Activated naive CD4-positive, alpha-beta T cell treated with anti-CD3 and anti-CD28 coated beads, Interleukin-2, amount 50 U/mL, for 72 hours (primary cell): ENCODE results near the gene VEGFB. TPM values are rescaled to one million over a fixed set of nuclear protein-coding genes. Genes with fewer than 3 reads are reported as not detected.
"Not testable (repeated sequence)": the region's sequence is repeated elsewhere in the genome, so short reads cannot be mapped to it uniquely, and the experiment has no call there.

ENCODE experiments used
- ATAC-seq, 2 donors: fragments of 150-1000 bp; cut with Tn5 transposase; 2 replicates each; pipeline ENCODE4 v1.10.0; 2021; ENCODE audit warnings: mild to moderate bottlenecking in 2 of 2, moderate library complexity in 2 of 2
- DNase-seq, 2 donors: peaks; one replicate each; pipeline ENCODE4 v3.0.0; 2021 to 2022; ENCODE audit warnings: low spot score in 2 of 2
- H3K27ac Mint-ChIP-seq, 2 donors: one replicate each; pipeline ENCODE4 v1.8.0; 2022; ENCODE audit warnings: mild to moderate bottlenecking in 2 of 2, mixed read lengths in 2 of 2
- H3K36me3 Mint-ChIP-seq, 2 donors: one replicate each; pipeline ENCODE4 v1.8.0; 2022; ENCODE audit warnings: mixed read lengths in 2 of 2
- H3K9me3 Mint-ChIP-seq, 2 donors: one replicate each; pipeline ENCODE4 v1.8.0; 2022; ENCODE audit warnings: mixed read lengths in 2 of 2
- total RNA-seq, 2 donors: library from RNA; stranded (reverse); gene quantifications; one replicate each; pipeline ENCODE4 v1.2.3, GENCODE V29; 2022

The VEGFB gene
- total RNA-seq, 2 donors from 2014 or later = 57.6 to 119 TPM

DNA sequence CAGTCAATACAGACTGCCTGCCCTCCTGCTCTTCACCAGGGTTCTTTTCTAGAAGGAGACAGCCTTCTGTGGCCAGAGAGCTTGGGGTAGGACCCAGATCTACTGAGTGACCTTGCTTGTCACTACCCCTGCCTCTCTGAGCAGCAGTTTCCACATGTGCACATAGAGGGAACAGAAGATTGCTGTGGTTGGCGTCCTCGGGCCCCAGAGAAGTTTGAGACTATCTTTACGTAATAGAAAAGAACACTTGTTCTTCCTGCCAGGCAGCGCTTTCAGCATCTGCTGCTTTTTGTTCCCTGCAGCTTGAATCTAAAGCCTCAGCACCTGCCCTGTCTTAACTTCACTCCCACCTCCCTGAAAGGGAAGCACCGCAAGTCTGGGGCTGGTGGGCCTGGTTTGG lies 4.6 kb downstream of the VEGFB start:
- DNase-seq (no peak), ATAC-seq (no peak)
- Mint-ChIP-seq H3K36me3 (peaks cover 5 to 10% of the 10 kb centered on the region in 2 donors), H3K9me3 (no peaks in the 10 kb centered on the region), H3K27ac (peak overlapping the region in 1 of 2 donors; percentile 96)

DNA sequence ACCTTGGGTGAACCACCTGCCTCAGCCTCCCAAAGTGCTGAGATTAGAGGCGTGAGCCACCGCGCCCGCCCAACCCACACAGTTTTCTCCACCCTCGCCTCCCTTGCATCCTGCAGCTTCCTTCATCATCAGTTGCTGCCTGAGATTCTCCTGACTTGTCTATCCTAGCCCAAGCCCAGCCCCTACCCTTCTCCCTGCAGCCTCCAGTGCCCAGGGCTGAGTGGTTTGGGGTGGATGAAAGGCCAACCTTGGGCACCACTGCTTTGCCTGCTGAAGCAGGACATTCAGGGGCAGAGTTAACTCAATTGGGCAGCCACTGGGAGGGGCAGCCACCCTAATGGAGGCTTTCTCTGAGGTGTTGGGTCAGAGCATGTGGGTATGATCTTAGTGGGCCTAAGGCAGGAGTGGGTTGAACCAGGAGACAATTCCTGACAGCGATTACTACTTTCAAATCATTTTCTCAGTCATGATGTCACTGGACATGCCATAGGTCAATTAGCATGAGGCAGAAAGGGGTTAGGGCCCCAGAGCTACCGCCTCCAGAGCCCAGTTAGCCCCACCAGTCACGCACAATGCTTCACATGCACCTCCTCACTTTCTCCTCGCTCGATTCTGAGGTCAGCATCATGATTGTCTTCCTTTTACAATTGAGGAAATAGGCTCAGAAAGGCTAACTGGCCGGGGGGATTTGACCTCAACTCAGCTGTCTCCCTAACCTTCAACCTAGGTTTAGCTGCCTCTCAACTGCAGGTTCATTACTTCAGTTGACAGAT lies 5.5 kb downstream of the VEGFB start:
- no peak for ATAC-seq
- no peak for DNase-seq
- Mint-ChIP-seq H3K27ac (peak overlapping the region; percentile 96 to 97), H3K9me3 (no peaks in the 10 kb centered on the region), H3K36me3 (peaks cover 5 to 10% of the 10 kb centered on the region in 2 donors)

DNA sequence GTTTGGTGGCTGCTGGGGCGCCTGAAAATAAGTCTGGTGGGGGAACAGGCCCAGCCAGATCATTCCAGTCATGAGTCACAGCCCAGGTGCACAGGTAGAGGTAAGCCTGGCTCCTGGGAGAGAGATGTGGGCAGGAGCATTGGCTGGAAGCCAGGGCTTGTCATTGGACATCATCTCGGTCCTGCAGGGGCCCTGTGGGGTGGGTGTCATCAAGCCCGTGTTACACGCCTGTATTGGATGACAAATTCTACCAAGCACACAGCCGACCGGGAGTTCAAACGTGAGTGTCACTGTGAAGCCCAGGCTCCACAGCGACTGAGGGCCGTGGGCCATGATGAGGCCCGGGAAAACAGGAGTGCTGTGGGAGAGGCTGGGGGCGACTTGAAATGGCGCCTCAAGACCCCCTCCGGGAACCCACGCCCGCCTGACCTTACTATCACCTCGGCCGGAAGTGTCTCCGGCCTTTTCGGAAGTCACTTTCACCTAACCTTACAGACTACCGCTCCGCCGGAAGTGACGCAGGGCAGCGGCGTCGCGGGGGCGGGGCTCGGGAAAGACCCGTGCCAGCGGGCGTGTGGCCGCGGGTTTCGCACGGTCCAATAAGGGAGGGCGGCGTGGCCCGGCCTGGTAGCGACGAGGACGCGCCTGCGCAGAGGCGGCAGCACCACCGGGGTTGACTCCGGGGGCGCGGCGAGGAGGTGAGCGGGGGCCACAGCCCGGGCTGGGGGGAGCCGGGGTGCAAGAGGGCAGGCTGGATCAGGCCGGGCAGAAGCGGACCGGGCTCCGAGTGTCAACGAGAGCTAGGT lies 6.3 kb downstream of the VEGFB start, which contains the start of gene FKBP2:
Gene FKBP2, plus strand, starts transcription at position 661 of the 806 bp plus-strand sequence. CDS start 1,293 bp downstream, outside the sequence.
- peak within 1 kb of the TSS; percentile 96 to 97 for H3K27ac Mint-ChIP-seq
- ATAC-seq (peak; percentile 65 to 72), DNase-seq (peak; percentile 99)
- H3K36me3 Mint-ChIP-seq = peaks cover 6 to 11% of the 10 kb centered on the region in 2 donors
- no peaks in the 10 kb centered on the region for H3K9me3 Mint-ChIP-seq

DNA sequence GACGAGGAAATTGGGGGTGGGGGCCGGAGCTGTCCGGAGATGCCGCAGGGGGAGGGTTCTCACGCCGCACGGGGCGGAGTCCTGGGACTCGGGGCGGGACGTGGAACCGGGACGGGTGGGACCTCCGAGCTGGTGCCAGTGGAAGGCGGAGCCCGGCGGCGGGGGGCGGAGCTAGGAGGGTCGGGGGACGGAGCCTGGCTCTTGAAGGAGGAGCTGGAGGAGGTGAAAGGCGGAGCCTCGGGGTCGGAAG lies 6.8 kb downstream of the VEGFB start:
- H3K36me3 Mint-ChIP-seq = peaks cover 11 to 16% of the 10 kb centered on the region in 2 donors
- no peaks in the 10 kb centered on the region for H3K9me3 Mint-ChIP-seq
- H3K27ac Mint-ChIP-seq = peak overlapping the region; percentile 96 to 97
- ATAC-seq (peak; percentile 74 to 85), DNase-seq (peak; percentile 100)

DNA sequence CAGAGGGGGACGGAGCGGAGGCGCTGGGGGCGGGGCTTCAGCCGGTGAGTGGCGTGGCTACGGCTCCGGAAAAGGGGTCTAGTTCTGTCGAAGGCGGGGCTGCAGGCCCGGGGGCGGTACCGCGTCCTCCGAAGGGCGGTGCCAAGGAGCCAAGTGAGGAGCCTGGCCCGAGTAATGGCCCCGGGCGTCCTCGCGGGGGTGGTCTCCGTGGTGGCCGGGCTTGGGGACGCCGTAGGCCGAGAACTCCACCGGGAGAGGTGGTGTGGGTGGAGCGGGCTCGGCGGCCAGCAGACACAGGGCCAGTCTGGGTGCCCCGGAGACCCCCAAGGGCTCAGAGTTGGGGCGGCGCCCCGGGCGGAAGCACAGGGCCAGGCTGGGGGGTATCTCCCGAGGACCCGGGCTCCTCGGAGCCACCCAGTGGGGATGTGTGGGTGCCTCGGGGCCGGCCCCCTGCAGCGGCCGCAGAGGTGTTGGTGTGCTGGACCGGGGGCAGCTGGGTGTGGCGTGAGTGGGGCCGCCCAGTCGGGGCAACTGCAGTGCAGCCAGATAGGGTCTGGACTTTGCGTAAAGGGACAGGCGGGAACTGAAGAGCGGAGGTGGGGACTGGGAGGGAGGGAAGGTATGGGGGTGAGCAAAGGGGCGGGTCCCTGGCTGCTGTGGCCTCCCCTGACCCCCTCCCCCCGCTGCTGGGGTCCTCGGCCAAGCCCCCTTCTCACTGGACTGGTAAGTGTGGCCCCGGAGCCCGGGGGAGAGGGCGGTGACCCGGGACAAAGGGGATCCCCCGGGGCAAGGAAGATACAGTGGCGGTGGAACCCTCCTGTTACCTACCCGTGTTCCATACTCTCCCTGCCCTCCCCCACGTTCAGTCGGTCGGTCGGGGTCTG lies 7.3 kb downstream of the VEGFB start:
- H3K9me3 Mint-ChIP-seq = no peaks in the 10 kb centered on the region
- H3K27ac Mint-ChIP-seq = peak overlapping the region; percentile 96 to 97
- peak in 1 of 2 donors; percentile 40 for DNase-seq
- peaks cover 11 to 16% of the 10 kb centered on the region in 2 donors for H3K36me3 Mint-ChIP-seq
- peak; percentile 2 to 10 for ATAC-seq

DNA sequence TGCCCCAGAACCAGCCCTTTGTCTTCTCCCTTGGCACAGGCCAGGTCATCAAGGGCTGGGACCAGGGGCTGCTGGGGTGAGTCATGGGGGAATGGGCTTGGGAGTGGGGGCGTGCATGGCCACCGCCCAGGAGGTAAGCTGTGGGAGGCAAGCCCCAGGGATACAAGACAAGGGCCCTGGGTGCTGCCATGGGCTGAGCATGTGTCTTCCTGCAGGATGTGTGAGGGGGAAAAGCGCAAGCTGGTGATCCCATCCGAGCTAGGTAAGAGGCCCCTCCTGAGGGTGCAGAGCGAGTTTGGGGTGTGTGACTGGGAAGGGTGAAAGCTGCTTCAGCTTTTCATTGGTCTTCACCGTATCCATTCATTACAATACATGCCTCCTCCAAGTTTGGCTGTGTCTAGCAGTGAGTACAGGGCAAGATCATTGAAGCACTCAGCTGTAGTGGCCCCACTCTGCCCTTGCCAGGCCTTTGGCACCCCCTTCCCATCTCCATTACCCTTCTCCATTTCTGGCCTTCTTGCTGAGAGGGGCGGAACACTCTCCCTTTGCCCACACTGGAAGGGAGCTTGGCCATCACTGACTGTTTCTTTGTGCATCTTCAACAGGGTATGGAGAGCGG lies 9.0 kb downstream of the VEGFB start:
- Mint-ChIP-seq H3K9me3 (no peaks in the 10 kb centered on the region), H3K27ac (peak overlapping the region; percentile 32 to 60), H3K36me3 (peaks cover 11 to 16% of the 10 kb centered on the region in 2 donors)
- no peak for DNase-seq
- ATAC-seq = no peak

DNA sequence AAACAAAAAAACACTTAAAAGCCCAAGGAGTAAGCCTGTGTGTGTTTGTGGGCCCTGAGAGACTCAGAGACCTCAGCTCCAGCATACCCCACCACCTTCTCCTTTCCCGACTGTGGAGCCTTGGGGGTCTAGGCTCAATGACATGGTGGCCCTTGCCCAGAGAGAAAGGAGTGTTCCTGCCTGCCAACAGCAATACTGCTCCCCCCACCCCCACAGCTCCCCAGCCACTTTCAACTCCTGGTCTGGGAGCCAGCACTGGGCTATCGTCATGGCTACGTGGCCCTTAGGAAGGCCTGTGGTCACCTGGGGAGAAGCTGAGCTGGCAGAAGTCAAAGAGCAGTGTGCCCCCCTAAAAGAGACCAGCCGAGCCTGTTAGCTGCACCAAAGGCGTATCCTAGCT lies 9.7 kb downstream of the VEGFB start:
- Mint-ChIP-seq H3K27ac (peak overlapping the region; percentile 29 to 32), H3K9me3 (no peaks in the 10 kb centered on the region), H3K36me3 (peaks cover 11 to 16% of the 10 kb centered on the region in 2 donors)
- DNase-seq (no peak), ATAC-seq (no peak)

DNA sequence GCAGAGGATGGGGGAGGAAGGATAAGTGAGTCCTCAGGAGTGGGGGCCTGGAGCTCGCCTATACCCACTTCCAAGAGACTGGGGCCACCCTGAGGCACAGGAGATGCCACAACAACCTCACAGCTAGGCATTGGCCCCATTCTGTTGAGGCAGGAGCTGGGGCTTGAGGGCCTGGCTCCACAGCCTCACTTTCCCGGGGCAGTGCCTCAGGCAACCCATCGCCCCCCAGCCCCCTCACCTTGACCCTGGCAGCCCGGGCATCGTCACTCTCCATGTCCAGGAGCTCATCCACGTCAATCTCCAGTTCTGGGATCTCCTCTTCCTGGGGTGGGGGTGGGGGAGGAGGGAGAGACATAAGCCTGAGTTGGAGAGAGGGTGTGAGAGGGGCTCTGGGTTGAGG lies 10.6 kb downstream of the VEGFB start:
- peaks cover 11 to 16% of the 10 kb centered on the region in 2 donors for H3K36me3 Mint-ChIP-seq

DNA sequence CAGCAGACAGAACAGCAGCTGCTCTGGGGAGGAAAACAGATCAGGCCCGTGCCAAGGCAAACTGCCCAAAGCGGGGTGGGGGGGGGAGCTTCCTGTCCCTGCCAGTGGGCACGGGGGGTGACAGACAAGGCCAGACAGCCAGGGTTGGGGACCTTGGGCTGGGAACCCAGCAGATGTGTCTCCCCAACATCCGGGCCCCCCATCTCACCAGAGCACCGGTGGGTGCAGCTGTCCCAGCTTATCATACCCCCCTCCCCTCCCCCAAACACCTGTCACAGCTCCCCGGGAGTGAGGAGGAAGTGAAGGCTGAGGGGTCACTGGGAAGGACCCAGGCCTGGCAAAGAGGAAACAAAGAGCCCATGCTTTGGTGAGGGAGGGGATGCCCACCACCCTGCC lies 11.0 kb downstream of the VEGFB start:
- DNase-seq (no peak), ATAC-seq (no peak)
- H3K9me3 Mint-ChIP-seq = no peaks in the 10 kb centered on the region
- peak overlapping the region; percentile 91 to 93 for H3K27ac Mint-ChIP-seq
- H3K36me3 Mint-ChIP-seq = peaks cover 7 to 16% of the 10 kb centered on the region in 2 donors

More for the DNA sequence above, 10.6 kb downstream of the VEGFB start:
- H3K27ac Mint-ChIP-seq = peak overlapping the region in 1 of 2 donors; percentile 93
- no peak for DNase-seq
- no peak for ATAC-seq
- no peaks in the 10 kb centered on the region for H3K9me3 Mint-ChIP-seq

DNA sequence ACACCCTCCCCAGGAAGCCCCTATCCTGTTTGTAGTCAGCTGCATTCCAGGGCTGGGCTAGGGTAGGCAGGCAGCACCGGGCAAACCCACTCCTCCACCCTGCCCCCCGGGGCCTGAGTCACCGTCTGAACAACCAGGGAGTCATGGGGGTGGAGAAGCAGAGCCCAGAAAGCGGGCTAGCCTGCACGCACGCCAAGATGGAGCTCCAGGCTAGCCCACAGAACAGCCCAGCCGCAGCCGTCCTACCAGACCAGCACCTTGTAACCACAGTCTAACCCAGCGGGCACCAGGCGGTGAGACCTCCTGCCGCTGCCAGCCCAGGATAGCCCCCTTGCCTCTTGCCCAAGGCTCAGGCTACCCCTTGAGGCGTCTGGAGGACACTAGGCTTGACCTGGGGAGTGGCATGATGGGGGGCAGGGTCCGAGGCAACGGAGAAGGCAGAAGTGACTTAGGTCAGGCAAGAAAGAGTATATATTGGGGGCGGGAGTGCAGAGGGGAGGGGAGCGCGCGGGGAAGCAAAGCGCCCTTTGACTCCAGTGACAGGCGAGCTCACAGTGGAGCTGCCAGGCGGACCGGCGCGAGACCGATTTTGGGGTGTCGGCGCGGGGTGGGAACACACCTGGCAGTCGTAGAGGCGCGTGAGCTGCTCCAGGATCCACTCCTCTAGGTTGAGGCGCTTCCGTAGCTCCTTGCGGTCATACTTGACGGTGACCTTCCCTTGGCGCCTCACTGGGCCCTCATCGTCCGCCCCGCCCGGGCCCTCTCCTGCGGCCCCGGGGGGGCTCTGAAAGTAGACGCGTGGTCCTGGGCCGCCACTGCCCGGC lies 11.6 kb downstream of the VEGFB start:
- H3K27ac Mint-ChIP-seq = peak overlapping the region; percentile 91 to 93
- ATAC-seq (peak in 1 of 2 donors; percentile 55), DNase-seq (peak; percentile 72 to 87)
- peaks cover 6 to 16% of the 10 kb centered on the region in 2 donors for H3K36me3 Mint-ChIP-seq
- H3K9me3 Mint-ChIP-seq = no peaks in the 10 kb centered on the region

DNA sequence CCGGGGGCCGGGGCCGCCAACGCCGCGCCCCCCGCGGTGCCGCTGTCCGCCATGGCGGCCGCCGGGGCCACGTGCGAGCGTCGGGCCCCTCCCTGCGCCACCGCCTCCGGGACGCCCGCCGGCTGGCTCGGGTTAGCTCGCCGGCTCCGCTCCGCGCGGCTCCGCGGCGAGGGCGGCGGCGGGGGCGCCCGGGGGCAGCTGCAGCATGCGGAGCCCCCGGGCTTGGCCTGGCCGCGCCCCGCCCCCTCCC lies 12.2 kb downstream of the VEGFB start:
- H3K27ac Mint-ChIP-seq = peak overlapping the region in 1 of 2 donors; percentile 93
- DNase-seq, H3K9me3 Mint-ChIP-seq: not testable (repeated sequence)
- peaks cover 6 to 16% of the 10 kb centered on the region in 2 donors for H3K36me3 Mint-ChIP-seq
- peak; percentile 3 to 29 for ATAC-seq

DNA sequence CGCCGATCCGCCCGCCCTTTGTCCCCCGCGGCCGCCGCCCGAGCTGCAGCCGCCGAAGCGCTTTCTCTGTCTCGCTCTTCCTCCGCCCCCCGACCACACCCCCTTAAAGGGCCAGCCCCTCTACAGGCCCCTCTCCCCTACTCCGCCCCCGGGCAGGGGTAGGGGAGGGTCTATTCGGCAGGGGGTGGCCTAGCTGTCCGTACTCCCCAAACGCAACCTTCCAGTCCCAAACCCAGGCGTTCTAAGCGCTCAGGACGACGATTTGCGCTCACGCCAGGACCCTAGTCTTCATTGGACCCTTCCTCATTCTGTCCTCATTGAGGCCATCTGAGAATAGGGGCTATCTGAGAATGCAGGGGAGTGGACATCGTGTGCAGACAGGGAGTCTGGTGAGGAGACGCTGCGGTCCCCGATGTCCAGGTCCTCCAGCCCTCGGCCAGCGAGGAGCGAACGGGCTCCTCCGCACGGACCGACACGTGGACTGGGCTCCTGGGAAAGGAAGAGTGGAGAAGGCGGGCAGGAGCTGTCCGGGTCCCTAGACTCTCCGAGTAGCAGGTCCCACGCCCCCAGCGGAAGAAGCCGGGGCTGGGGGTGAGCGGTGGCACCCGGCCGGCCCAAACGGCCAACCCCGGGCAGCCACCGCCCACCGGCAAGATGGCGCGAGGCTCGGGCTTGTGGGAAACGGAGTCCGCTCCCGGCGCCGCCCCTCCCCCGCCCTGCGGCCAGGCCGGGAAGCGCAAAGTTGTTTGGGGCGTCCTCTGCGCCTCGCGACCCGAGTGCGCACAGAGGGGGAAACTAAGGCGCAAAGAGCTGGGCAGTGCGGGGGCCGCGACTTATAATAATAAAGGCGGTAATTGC lies 12.7 kb downstream of the VEGFB start, which contains the start of gene PPP1R14B:
Gene PPP1R14B, minus strand, starts transcription at position 73 of the 858 bp plus-strand sequence. CDS start 270 bp downstream, outside the sequence.
- Mint-ChIP-seq H3K9me3 (no peaks in the 10 kb centered on the region), H3K27ac (peak within 1 kb of the TSS; percentile 91 to 93), H3K36me3 (peaks cover 6 to 16% of the 10 kb centered on the region in 2 donors)
- DNase-seq = peak; percentile 74 to 82
- peak; percentile 39 to 73 for ATAC-seq

DNA sequence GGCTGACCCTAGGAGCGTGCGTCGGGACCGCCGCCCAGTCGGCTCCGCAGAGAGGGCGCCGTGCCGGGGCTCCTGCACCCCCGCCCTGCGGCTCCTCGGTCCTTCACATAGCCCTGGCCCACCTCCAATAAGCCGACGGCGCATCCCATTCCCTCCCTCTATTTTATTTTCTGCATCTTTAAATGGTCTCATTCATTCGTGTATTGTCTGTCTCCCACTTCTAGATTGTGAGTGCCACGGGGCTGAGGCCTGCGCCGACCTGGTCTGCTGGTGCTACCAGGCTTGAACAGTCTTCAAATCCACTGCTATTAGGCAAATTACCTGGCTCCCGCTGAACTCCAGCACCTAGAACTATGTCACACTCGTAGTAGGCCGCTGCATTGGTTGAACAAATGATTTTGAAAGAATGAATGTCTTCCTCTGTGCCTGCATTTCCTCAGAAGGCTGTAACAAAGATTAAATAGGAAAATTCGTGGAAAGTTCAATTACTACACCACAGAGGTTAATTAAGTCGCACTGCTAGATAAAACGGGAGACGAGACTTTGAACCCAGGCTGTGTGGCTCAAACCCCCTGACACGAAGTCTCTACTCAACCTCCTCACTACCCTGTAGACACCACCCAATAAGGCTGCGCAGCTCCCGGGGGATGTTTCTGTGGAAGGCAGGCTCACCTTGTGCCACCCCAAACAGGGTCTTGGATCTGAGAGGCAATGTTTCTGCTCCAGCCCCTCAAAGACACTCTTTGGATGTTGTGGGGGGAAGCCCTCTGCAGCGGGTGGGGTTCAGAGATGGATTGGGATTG lies 13.5 kb downstream of the VEGFB start:
- DNase-seq (no peak), ATAC-seq (no peak)
- Mint-ChIP-seq H3K36me3 (peaks cover 6 to 16% of the 10 kb centered on the region in 2 donors), H3K27ac (peak overlapping the region in 1 of 2 donors; percentile 65), H3K9me3 (no peaks in the 10 kb centered on the region)

DNA sequence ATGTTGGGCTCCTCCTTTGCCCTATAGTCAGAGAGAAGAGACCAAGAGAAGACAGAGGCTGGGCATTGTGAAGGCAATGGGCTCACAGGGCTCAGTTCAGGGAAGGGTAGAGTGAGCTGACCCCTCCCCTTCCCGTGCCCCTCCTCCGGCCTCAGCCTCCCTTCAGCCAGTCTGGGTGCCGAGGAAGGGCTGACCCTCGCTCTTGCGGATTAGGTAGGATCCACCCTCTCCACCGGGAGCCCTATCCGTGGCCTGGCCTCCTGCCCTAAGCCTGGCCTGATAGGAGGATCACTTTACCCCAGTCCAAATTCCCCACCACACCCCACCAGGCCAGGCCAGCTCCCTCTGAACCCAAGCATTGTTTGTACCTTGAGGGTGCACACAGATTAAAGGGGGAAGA lies 14.2 kb downstream of the VEGFB start:
- DNase-seq (no peak), ATAC-seq (no peak)
- Mint-ChIP-seq H3K9me3 (no peaks in the 10 kb centered on the region), H3K36me3 (peaks cover 6 to 9% of the 10 kb centered on the region in 2 donors), H3K27ac (no peak overlapping the region)
